HG02763 (cell line): ENCODE data around the gene ARFRP1.

Experiments used
- ATAC-seq: cut with Tn5 transposase; IDR thresholded peaks from one replicate; pipeline ENCODE4 v1.9.1; 2021; ENCODE audit warnings: mild to moderate bottlenecking, moderate library complexity; ENCODE audit not compliant: unreplicated experiment

ARFRP1 gene

GRCh38 chr20:63693083-63693732 is 14.6 kb downstream of the ARFRP1 start:
- no peak for ATAC-seq

GRCh38 chr20:63692436-63693082 is 15.2 kb downstream of the ARFRP1 start:
- ATAC-seq = no peak

GRCh38 chr20:63691711-63692435 is 15.9 kb downstream of the ARFRP1 start:
- no peak for ATAC-seq

- no peak for ATAC-seq
These were observed 16.7 kb downstream of the ARFRP1 start for GRCh38 chr20:63690898-63691710.

- ATAC-seq = no peak
These were observed 17.5 kb downstream of the ARFRP1 start for GRCh38 chr20:63690003-63690897.

- no peak for ATAC-seq
These were observed 18.5 kb downstream of the ARFRP1 start for GRCh38 chr20:63689046-63690002.

- ATAC-seq = no peak
These were observed 19.3 kb downstream of the ARFRP1 start for GRCh38 chr20:63688228-63689045.

GRCh38 chr20:63687419-63688178 is 20.2 kb downstream of the ARFRP1 start:
- no peak for ATAC-seq

- no peak for ATAC-seq
These were observed 21.1 kb downstream of the ARFRP1 start for GRCh38 chr20:63686492-63687321.

GRCh38 chr20:63686094-63686491 is 21.7 kb downstream of the ARFRP1 start:
- ATAC-seq = no peak

GRCh38 chr20:63685269-63686026 is 22.3 kb downstream of the ARFRP1 start:
- ATAC-seq = no peak

- ATAC-seq = no peak
These were observed 25.2 kb downstream of the ARFRP1 start for GRCh38 chr20:63682384-63683139.

GRCh38 chr20:63681609-63682142 is 26.1 kb downstream of the ARFRP1 start:
- no peak for ATAC-seq

GRCh38 chr20:63680857-63681608 is 26.7 kb downstream of the ARFRP1 start:
- no peak for ATAC-seq
